Nucleus accumbens (tissue), 56 donors: ENCODE results near the gene SIRT6.
"Not testable (repeated sequence)": the region's sequence is repeated elsewhere in the genome, so short reads cannot be mapped to it uniquely, and the experiment has no call there.

Experiments used
- DNase-seq, 56 donors: peaks; one replicate each; lab custom pipeline; 2025; lab: John Stamatoyannopoulos, UW

Gene SIRT6

GRCh38 chr19:4182084-4182810 lies at the start of gene SIRT6, which contains the start of gene ANKRD24:
TSS of gene SIRT6 (minus strand) at chr19:4182563. CDS start at chr19:4182539, 24 bp downstream.
TSS of gene ANKRD24 (plus strand) at chr19:4182689. CDS start at chr19:4186426, 3,737 bp downstream.
- peak; percentile 25 to 97 (median 91) for DNase-seq

GRCh38 chr19:4232139-4232538 lies 49.8 kb upstream of the SIRT6 start:
- DNase-seq: not testable (repeated sequence)

- not testable (repeated sequence) for DNase-seq
Measured at GRCh38 chr19:4231521-4231920, 49.2 kb upstream of the SIRT6 start.

GRCh38 chr19:4230237-4230636 lies 47.9 kb upstream of the SIRT6 start:
- DNase-seq: not testable (repeated sequence)

- peak in 14 of 56 donors; percentile 1 to 33 (median 6) for DNase-seq
Measured at GRCh38 chr19:4229179-4229931, 47.0 kb upstream of the SIRT6 start, which contains the start of gene EBI3. TSS of gene EBI3 (plus strand) at chr19:4229523. CDS start at chr19:4229551, 28 bp downstream.

GRCh38 chr19:4228765-4229178 lies 46.4 kb upstream of the SIRT6 start:
- DNase-seq: no peak

GRCh38 chr19:4227771-4228170 lies 45.4 kb upstream of the SIRT6 start:
- no peak for DNase-seq

- no peak for DNase-seq
Measured at GRCh38 chr19:4225885-4226284, 43.5 kb upstream of the SIRT6 start.

GRCh38 chr19:4224470-4224869 lies 42.1 kb upstream of the SIRT6 start:
- peak in 23 of 56 donors; percentile 1 to 85 (median 16) for DNase-seq

- DNase-seq: no peak
Measured at GRCh38 chr19:4220188-4220587, 37.8 kb upstream of the SIRT6 start.

- DNase-seq: not testable (repeated sequence)
Measured at GRCh38 chr19:4218523-4218922, 36.2 kb upstream of the SIRT6 start.

GRCh38 chr19:4217429-4218264 lies 35.3 kb upstream of the SIRT6 start:
- no peak for DNase-seq

- no peak for DNase-seq
Measured at GRCh38 chr19:4216846-4217245, 34.5 kb upstream of the SIRT6 start.

GRCh38 chr19:4215807-4216206 lies 33.4 kb upstream of the SIRT6 start:
- no peak for DNase-seq

GRCh38 chr19:4213116-4213515 lies 30.8 kb upstream of the SIRT6 start:
- DNase-seq: no peak

- DNase-seq: no peak
Measured at GRCh38 chr19:4210166-4210731, 27.9 kb upstream of the SIRT6 start.

GRCh38 chr19:4208385-4209094 lies 26.2 kb upstream of the SIRT6 start:
- no peak for DNase-seq

- no peak for DNase-seq
Measured at GRCh38 chr19:4206818-4207484, 24.6 kb upstream of the SIRT6 start.

GRCh38 chr19:4201798-4202197 lies 19.4 kb upstream of the SIRT6 start:
- no peak for DNase-seq
